HCT116 (cell line): ENCODE measurements around the gene CPT1B. TPM values are rescaled to one million over a fixed set of nuclear protein-coding genes. Genes with fewer than 3 reads are reported as not detected.
A peak's percentile ranks its signal among the peaks of the same experiment; 100 is the strongest.

ENCODE experiments used
- ATAC-seq: fragments of 200-7000 bp; cut with Tn5 transposase; 2 replicates; pipeline ENCODE4 v1.9.1; 2020; ENCODE audit warnings: mild to moderate bottlenecking, moderate library complexity
- BruUV-seq: library from RNA; stranded (reverse); fragments of 400-500 nt; replicated peaks from 2 replicates; lab custom pipeline; 2021; lab: Mats Ljungman, UMichigan
- CTCF ChIA-PET: fragments of 300-600 bp; sonication (Branson Sonifier 250); formaldehyde crosslinking; loops from one replicate; lab custom pipeline; 2021; ENCODE audit warnings: antibody characterized with exemption; lab: Charles Lee
- POLR2A ChIA-PET: fragments of 300-600, 350-600 bp; sonication (Branson Sonifier 250); formaldehyde crosslinking; loops from one replicate; lab custom pipeline; 2021; ENCODE audit warnings: antibody characterized with exemption; lab: Charles Lee
- RAD21 ChIA-PET, 2 experiments: fragments of 300-600 bp; sonication (Branson Sonifier 250); formaldehyde crosslinking; loops; one replicate each; lab custom pipeline; 2023; ENCODE audit warnings: low total read pairs in 2 of 2; ENCODE audit not compliant: uncharacterized antibody in 2 of 2, unreplicated experiment in 2 of 2, low non-redundant PET in 1 of 2; lab: Charles Lee
- DNase-seq: peaks from one replicate; pipeline ENCODE4 v3.0.0-alpha.2; 2010; ENCODE audit warnings: low read depth, low spot score
- H2AFZ ChIP-seq: fragments of 200-600 bp; shearing (Covaris generic), sonication (generic); 2 replicates; pipeline ENCODE4 v1.6.1; 2017; ENCODE audit warnings: low read depth, mixed run types, mixed read lengths, antibody characterized with exemption, low read length; ENCODE audit not compliant: poor library complexity, severe bottlenecking
- H3K27ac ChIP-seq: 2 replicates; pipeline ENCODE4 v1.5.1; 2012; ENCODE audit warnings: low read depth, low read length
- H3K27me3 ChIP-seq: fragments of 200-600 bp; sonication (generic); 2 replicates; pipeline ENCODE4 v1.6.1; 2016; ENCODE audit warnings: mixed run types, low read length, mixed read lengths; ENCODE audit not compliant: insufficient read depth
- H3K36me3 ChIP-seq, 2 experiments: fragments of 200-500 bp in 1 of 2; fragments of 200-600 bp in 1 of 2; sonication (Bioruptor generic) in 1 of 2; sonication (generic) in 1 of 2; 2 replicates each; pipeline versions ENCODE4 v1.5.1 to v1.6.1; 2014 to 2016; ENCODE audit warnings: low read length in 2 of 2, inconsistent platforms in 1 of 2, mixed read lengths in 1 of 2, mixed run types in 1 of 2; ENCODE audit not compliant: insufficient read depth in 2 of 2, control insufficient read depth in 1 of 2
- H3K4me1 ChIP-seq, 2 experiments: fragments of 200-600 bp in 1 of 2; sonication (generic) in 1 of 2; 2 replicates each; pipeline versions ENCODE4 v1.5.1 to v1.6.1; 2012 to 2017; ENCODE audit warnings: low read length in 2 of 2, inconsistent platforms in 1 of 2, mild to moderate bottlenecking in 1 of 2, mixed read lengths in 1 of 2, mixed run types in 1 of 2, moderate library complexity in 1 of 2; ENCODE audit not compliant: insufficient read depth in 2 of 2, control insufficient read depth in 1 of 2
- H3K4me2 ChIP-seq: fragments of 200-600 bp; sonication (generic); 2 replicates; pipeline ENCODE4 v1.6.1; 2017; ENCODE audit warnings: mixed run types, low read length, mixed read lengths
- H3K4me3 ChIP-seq, 2 experiments: fragments of 200-600 bp in 1 of 2; sonication (generic) in 1 of 2; replicated peaks in 1 of 2; 2 replicates each; pipeline ENCODE4 v1.5.1; 2011 to 2016; ENCODE audit warnings: low read length in 2 of 2, control low read depth in 1 of 2, low read depth in 1 of 2, mild to moderate bottlenecking in 1 of 2, mixed read lengths in 1 of 2, mixed run types in 1 of 2
- H3K79me2 ChIP-seq: fragments of 200-600 bp; sonication (generic); 2 replicates; pipeline ENCODE4 v1.6.1; 2017; ENCODE audit warnings: mild to moderate bottlenecking, mixed run types, low read length, moderate library complexity, mixed read lengths; ENCODE audit not compliant: insufficient read depth
- H3K9ac ChIP-seq: fragments of 200-600 bp; sonication (generic); 2 replicates; pipeline ENCODE4 v1.6.1; 2016; ENCODE audit warnings: low read length, mixed read lengths
- H3K9me2 ChIP-seq: fragments of 200-600 bp; sonication (generic), shearing (Covaris generic); 2 replicates; pipeline ENCODE4 v1.6.1; 2017; ENCODE audit warnings: mixed run types, mild to moderate bottlenecking, moderate library complexity; ENCODE audit not compliant: insufficient read depth
- H3K9me3 ChIP-seq, 2 experiments: fragments of 200-500 bp in 1 of 2; fragments of 200-600 bp in 1 of 2; sonication (Bioruptor generic) in 1 of 2; sonication (generic) in 1 of 2; 2 replicates each; pipeline ENCODE4 v1.6.1; 2014 to 2017; ENCODE audit warnings: low read length in 2 of 2, mixed read lengths in 2 of 2, inconsistent platforms in 1 of 2, low read depth in 1 of 2, mild to moderate bottlenecking in 1 of 2, mixed run types in 1 of 2, moderate library complexity in 1 of 2; ENCODE audit not compliant: control insufficient read depth in 1 of 2, insufficient read depth in 1 of 2
- H4K20me1 ChIP-seq: fragments of 200-600 bp; sonication (generic), shearing (Covaris generic); 2 replicates; pipeline ENCODE4 v1.6.1; 2017; ENCODE audit warnings: mixed run types, mild to moderate bottlenecking, moderate library complexity; ENCODE audit not compliant: insufficient read depth
- ATF3 ChIP-seq: IDR thresholded peaks from 2 replicates; pipeline ENCODE4 v1.6.1; 2012
- CBX3 ChIP-seq: IDR thresholded peaks from 2 replicates; pipeline ENCODE4 v1.6.1; 2012; ENCODE audit warnings: low read depth
- CEBPB ChIP-seq: IDR thresholded peaks from 2 replicates; pipeline ENCODE4 v1.6.1; 2012; ENCODE audit warnings: low read depth
- CTCF ChIP-seq, 3 experiments: fragments of 200-600 bp in 1 of 3; sonication (generic) in 1 of 3; IDR thresholded peaks in 2 of 3; conservative IDR thresholded peaks in 1 of 3; 2 replicates each; pipeline ENCODE4 v1.5.1; 2012 to 2017; ENCODE audit warnings: low read depth in 2 of 3, low read length in 2 of 3, antibody characterized with exemption in 1 of 3, borderline replicate concordance in 1 of 3, control low read depth in 1 of 3, mild to moderate bottlenecking in 1 of 3, mixed read lengths in 1 of 3, mixed run types in 1 of 3, moderate library complexity in 1 of 3; ENCODE audit not compliant: insufficient read depth in 1 of 3
- EGR1 ChIP-seq: IDR thresholded peaks from 2 replicates; pipeline ENCODE4 v1.6.1; 2012; ENCODE audit warnings: low read depth
- ELF1 ChIP-seq: IDR thresholded peaks from 2 replicates; pipeline ENCODE4 v1.6.1; 2012; ENCODE audit warnings: low read depth, borderline replicate concordance
- EZH2 ChIP-seq: fragments of 200-600 bp; sonication (generic); IDR thresholded peaks from 2 replicates; pipeline ENCODE4 v1.6.1; 2017; ENCODE audit warnings: antibody characterized with exemption, mixed run types
- EZH2phosphoT487 ChIP-seq: fragments of 200-600 bp; IDR thresholded peaks from 2 replicates; pipeline ENCODE4 v1.6.1; 2018; ENCODE audit warnings: antibody characterized with exemption, borderline replicate concordance
- FOSL1 ChIP-seq: IDR thresholded peaks from 2 replicates; pipeline ENCODE4 v1.6.1; 2012; ENCODE audit warnings: low read depth
- JUND ChIP-seq: IDR thresholded peaks from 2 replicates; pipeline ENCODE4 v1.6.1; 2012
- MAX ChIP-seq: IDR thresholded peaks from 2 replicates; pipeline ENCODE4 v1.6.1; 2012
- POLR2A ChIP-seq: IDR thresholded peaks from 2 replicates; pipeline ENCODE4 v1.7.0; 2011; ENCODE audit warnings: borderline replicate concordance; ENCODE audit not compliant: insufficient read depth, insufficient read length; ENCODE audit errors: extremely low read depth
- POLR2AphosphoS5 ChIP-seq: IDR thresholded peaks from 2 replicates; pipeline ENCODE4 v1.6.1; 2011; ENCODE audit warnings: mild to moderate bottlenecking, low read depth, low read length, moderate library complexity
- RAD21 ChIP-seq: IDR thresholded peaks from 2 replicates; pipeline ENCODE4 v1.6.1; 2012; ENCODE audit warnings: low read depth, mild to moderate bottlenecking
- SIN3A ChIP-seq: IDR thresholded peaks from 2 replicates; pipeline ENCODE4 v1.6.1; 2012; ENCODE audit warnings: low read depth
- SP1 ChIP-seq: IDR thresholded peaks from 2 replicates; pipeline ENCODE4 v1.6.1; 2012; ENCODE audit warnings: low read depth
- SRF ChIP-seq: IDR thresholded peaks from 2 replicates; pipeline ENCODE4 v1.6.1; 2012; ENCODE audit warnings: low read depth
- TCF7L2 ChIP-seq: IDR thresholded peaks from 2 replicates; pipeline ENCODE4 v1.7.0; 2011; ENCODE audit warnings: borderline replicate concordance, inconsistent platforms; ENCODE audit not compliant: insufficient read depth, insufficient read length; ENCODE audit errors: extremely low read depth
- YY1 ChIP-seq: IDR thresholded peaks from 2 replicates; pipeline ENCODE4 v1.6.1; 2011; ENCODE audit warnings: low read length, low read depth, moderate library complexity, mild to moderate bottlenecking; ENCODE audit not compliant: insufficient replicate concordance; ENCODE audit errors: extremely low read depth
- ZBTB33 ChIP-seq: IDR thresholded peaks from 2 replicates; pipeline ENCODE4 v1.6.1; 2011; ENCODE audit warnings: mild to moderate bottlenecking, low read length, moderate library complexity; ENCODE audit not compliant: insufficient replicate concordance; ENCODE audit errors: extremely low read depth
- ZFX ChIP-seq: fragments of 450-650 bp; IDR thresholded peaks from 2 replicates; pipeline ENCODE4 v1.6.1; 2017
- ZNF274 ChIP-seq: fragments of 200-500 bp; sonication (Bioruptor generic); IDR thresholded peaks from 2 replicates; pipeline ENCODE4 v1.6.1; 2014; ENCODE audit warnings: mild to moderate bottlenecking, low read depth, low read length, inconsistent platforms
- intact Hi-C: fragments of 100-400 bp; cut with micrococcal nuclease; formaldehyde crosslinking; loops from 2 replicates; pipeline ENCODE4 v1.10.0; 2022
- total RNA-seq: library from RNA; stranded (reverse); gene quantifications from one replicate; pipeline ENCODE4 v1.2.1, GENCODE V29; 2021; ENCODE audit not compliant: unreplicated experiment

CPT1B gene
- total RNA-seq, 1 experiment from 2014 or later = 35.1 TPM

- Histone ChIP-seq H3K9me3 (no peaks in the 10 kb centered on the region), H3K36me3 (no peaks in the 10 kb centered on the region), H4K20me1 (no peaks in the 10 kb centered on the region), H3K27ac (peak overlapping the region; percentile 62), H3K4me2 (peak overlapping the region; percentile 62), H3K27me3 (no peaks in the 10 kb centered on the region), H3K9me2 (no peaks in the 10 kb centered on the region), H3K79me2 (no peaks in the 10 kb centered on the region), H3K9ac (0 out of 2 replicates have a peak overlapping the region, but pooled peaks have one; percentile 7), H3K4me1 (peaks cover 19 to 28% of the 10 kb centered on the region in 2 experiments), H2AFZ (peak overlapping the region; percentile 28), H3K4me3 (peak overlapping the region; percentile 9 to 12; a peak in 1 of 4 replicates)
- intact Hi-C loops = loop anchor here (2.0 kb wide), 1 partner anchor 31 kb away; the partner anchor contains the start of gene CHKB
- DNase-seq (peak; percentile 68), ATAC-seq (peak; percentile 90)
- ChIA-PET POLR2A (no interaction called here), RAD21 (no interaction called here), CTCF (interaction anchor here (1.6 kb wide), 1 partner anchor 88 kb away, joined by 3 read pairs; the partner anchor contains the start of gene SCO2)
- BruUV-seq = no TSS peak
- TF ChIP-seq EGR1 (no peak), TCF7L2 (peak; percentile 10), ELF1 (no peak; the same call in 1 of the 2 replicates), SRF (no peak), MAX (peak; percentile 75; the same call in 1 of the 2 replicates), ZBTB33 (no peak), EZH2phosphoT487 (no peak), SP1 (no peak; the same call in 1 of the 2 replicates), CBX3 (no peak), ZNF274 (no peak), FOSL1 (no peak), JUND (no peak), ATF3 (no peak), POLR2AphosphoS5 (peak; percentile 48; the same call in 1 of the 2 replicates), CTCF (IDR thresholded peaks at IDR 0.05 in 2 of 3, conservative IDR thresholded peaks at IDR 0.05 in 1 of 3; ENCODE audit: borderline replicate concordance in 1 of 3, insufficient read depth in 1 of 3, low read depth in 2 of 3, low read length in 2 of 3) (peak; percentile 36 to 77 (median 46)), EZH2 (no peak), SIN3A (no peak), POLR2A (no peak), ZFX (no peak), RAD21 (no peak; the same call in 1 of the 2 replicates), CEBPB (no peak), YY1 (no peak)
These were observed 35.2 kb upstream of the CPT1B start for GRCh38 chr22:50613291-50613981.
